Osteocyte (in vitro differentiated cells): ENCODE results near the gene DAPK2. TPM values are rescaled to one million over a fixed set of nuclear protein-coding genes. Genes with fewer than 3 reads are reported as not detected.

Experiments used
- DNase-seq: peaks from one replicate; pipeline ENCODE4 v3.0.0; 2021; ENCODE audit warnings: mixed read lengths; ENCODE audit not compliant: unreplicated experiment; ENCODE audit errors: extremely low spot score
- H3K27ac Mint-ChIP-seq: one replicate; pipeline ENCODE4 v1.8.0; 2021; ENCODE audit warnings: mild to moderate bottlenecking, mixed read lengths; ENCODE audit not compliant: unreplicated experiment
- H3K27me3 Mint-ChIP-seq: one replicate; pipeline ENCODE4 v1.8.0; 2021; ENCODE audit warnings: mixed read lengths; ENCODE audit not compliant: unreplicated experiment
- H3K36me3 Mint-ChIP-seq: one replicate; pipeline ENCODE4 v1.8.0; 2021; ENCODE audit warnings: mixed read lengths; ENCODE audit not compliant: unreplicated experiment
- H3K4me1 Mint-ChIP-seq: one replicate; pipeline ENCODE4 v1.8.0; 2021; ENCODE audit warnings: mixed read lengths; ENCODE audit not compliant: unreplicated experiment
- H3K4me3 Mint-ChIP-seq: one replicate; pipeline ENCODE4 v1.8.0; 2021; ENCODE audit warnings: mild to moderate bottlenecking, moderate library complexity, mixed read lengths; ENCODE audit not compliant: unreplicated experiment
- H3K9me3 Mint-ChIP-seq: one replicate; pipeline ENCODE4 v1.8.0; 2021; ENCODE audit warnings: mixed read lengths; ENCODE audit not compliant: unreplicated experiment
- total RNA-seq: library from RNA; stranded (reverse); gene quantifications from 2 replicates; pipeline ENCODE4 v1.2.1, GENCODE V29; 2021
- TF ChIP-seq, protein P1 (sequence below): fragments of 200-600 bp; sonication (generic); IDR thresholded peaks from 2 replicates; pipeline ENCODE4 v1.5.0; 2021; ENCODE audit warnings: antibody characterized with exemption, mild to moderate bottlenecking, moderate library complexity

DAPK2 gene
- total RNA-seq, 1 donor from 2014 or later: 17.6 TPM

DNA sequence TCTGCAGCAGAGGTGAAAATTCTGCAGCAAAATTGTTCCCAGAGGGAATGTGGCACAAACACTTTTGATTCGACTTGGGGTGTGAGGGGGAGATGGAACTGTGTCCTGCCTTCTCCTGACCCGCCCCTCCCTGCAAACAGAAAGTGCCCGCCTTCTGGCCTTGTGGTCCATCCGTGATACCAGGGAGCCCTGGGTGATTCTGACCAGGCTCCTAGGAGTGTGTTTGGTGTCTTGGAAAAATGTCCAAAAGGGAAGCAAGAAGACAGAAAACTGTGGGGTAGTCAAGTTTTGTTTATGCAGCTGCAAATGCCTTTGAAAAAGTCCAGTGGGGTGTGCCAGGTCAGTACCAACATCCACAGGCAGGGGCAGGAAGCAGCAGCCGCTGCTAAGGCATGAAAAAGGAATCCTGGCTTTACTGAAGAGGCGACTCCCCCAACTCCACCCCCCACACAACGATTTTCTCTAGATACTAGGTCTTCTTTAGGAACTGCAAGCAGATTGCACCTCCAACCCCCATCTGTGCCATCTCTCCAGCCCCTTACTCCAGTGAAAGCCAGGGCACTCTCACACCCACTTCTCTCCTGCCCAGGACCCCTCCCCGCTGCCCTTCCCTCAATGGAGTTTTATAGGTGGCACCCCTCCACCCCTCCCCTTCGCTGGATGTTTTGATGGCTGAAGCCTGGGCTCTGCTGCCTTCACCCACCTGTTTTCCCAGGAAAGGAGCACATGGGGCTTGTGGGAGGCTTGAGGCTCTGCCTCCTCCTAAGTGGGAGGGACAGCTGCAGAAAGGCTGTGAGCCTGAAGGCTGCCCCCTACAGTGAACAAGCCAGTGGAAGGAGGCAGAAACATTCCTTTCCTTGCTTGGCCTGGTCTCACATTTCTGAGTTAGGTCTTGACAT lies 130.2 kb downstream of the DAPK2 start:
- peaks cover 3% of the 10 kb centered on the region for H3K9me3 Mint-ChIP-seq
- peaks cover 82% of the 10 kb centered on the region for H3K4me1 Mint-ChIP-seq
- H3K27ac Mint-ChIP-seq: peak overlapping the region; percentile 89
- peak; percentile 90 for DNase-seq
- H3K4me3 Mint-ChIP-seq: peak overlapping the region; percentile 53
- no peaks in the 10 kb centered on the region for H3K27me3 Mint-ChIP-seq
- TF ChIP-seq, protein P1, sequence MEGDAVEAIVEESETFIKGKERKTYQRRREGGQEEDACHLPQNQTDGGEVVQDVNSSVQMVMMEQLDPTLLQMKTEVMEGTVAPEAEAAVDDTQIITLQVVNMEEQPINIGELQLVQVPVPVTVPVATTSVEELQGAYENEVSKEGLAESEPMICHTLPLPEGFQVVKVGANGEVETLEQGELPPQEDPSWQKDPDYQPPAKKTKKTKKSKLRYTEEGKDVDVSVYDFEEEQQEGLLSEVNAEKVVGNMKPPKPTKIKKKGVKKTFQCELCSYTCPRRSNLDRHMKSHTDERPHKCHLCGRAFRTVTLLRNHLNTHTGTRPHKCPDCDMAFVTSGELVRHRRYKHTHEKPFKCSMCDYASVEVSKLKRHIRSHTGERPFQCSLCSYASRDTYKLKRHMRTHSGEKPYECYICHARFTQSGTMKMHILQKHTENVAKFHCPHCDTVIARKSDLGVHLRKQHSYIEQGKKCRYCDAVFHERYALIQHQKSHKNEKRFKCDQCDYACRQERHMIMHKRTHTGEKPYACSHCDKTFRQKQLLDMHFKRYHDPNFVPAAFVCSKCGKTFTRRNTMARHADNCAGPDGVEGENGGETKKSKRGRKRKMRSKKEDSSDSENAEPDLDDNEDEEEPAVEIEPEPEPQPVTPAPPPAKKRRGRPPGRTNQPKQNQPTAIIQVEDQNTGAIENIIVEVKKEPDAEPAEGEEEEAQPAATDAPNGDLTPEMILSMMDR: peak; percentile 63
- peaks cover 3% of the 10 kb centered on the region for H3K36me3 Mint-ChIP-seq

DNA sequence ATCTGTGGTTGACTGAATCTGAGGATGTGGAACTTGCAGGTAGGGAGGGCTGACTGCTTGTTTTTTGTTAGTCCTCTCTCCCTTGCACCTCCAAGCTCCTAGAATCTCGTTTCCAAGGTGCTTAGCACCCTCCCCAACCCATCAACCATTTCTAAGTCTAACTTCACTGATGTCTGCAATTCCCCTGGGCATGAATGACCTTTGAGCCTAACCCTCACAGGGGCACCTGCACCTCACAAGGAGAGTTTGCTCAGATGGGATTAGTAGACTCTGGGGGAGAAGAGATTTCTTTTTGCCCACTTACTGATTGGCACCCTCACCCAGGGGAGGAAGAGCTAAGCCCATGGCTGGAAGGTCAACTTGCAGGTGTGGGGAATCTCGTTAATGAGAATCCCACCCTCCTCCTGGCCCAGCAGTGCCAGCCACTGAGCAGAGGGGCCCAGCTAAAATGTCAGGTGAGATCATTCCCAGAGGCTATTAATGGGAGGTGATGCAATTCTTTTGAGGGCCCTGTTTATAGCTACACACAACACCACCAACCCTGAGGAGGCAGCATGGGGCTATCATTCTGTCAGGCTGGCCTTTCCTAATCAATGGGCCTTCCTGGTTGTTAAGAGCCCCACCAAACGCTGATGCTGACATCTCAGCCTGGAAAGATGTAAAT lies 130.9 kb downstream of the DAPK2 start:
- TF ChIP-seq, protein P1: no peak
- H3K27me3 Mint-ChIP-seq: no peaks in the 10 kb centered on the region
- peak overlapping the region; percentile 89 for H3K27ac Mint-ChIP-seq

DNA sequence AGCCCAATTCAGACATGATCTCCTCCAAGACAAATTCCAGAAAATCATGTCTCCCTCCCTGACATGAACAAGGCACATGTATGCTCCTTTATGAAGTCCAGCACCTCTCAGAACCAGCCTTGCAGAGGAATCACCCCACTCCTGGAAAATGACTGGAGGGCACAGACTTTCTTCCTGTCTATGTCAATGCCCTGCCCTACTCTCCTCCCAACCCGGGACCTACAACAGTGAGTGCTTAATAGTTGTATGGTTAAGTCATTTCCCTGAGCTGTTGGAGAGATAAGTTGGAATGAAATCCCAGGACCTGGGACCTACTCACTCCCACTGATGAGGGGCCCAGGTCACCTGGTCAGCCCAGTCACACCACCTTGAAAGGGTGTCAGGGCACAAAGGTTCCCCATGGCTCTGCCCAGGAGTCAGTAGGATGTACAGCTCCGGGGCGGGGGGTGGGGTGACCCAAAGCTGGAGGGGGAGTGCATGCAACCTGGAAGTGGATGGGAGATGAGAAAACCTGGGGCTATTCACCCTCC lies 132.4 kb downstream of the DAPK2 start:
- TF ChIP-seq, protein P1: no peak
- H3K9me3 Mint-ChIP-seq: peaks cover 3% of the 10 kb centered on the region
- peak overlapping the region; percentile 34 for H3K27ac Mint-ChIP-seq
- H3K4me1 Mint-ChIP-seq: peaks cover 88% of the 10 kb centered on the region
- no peaks in the 10 kb centered on the region for H3K36me3 Mint-ChIP-seq
- H3K27me3 Mint-ChIP-seq: no peaks in the 10 kb centered on the region
- H3K4me3 Mint-ChIP-seq: no peak overlapping the region
- DNase-seq: no peak

More for the DNA sequence above, 130.9 kb downstream of the DAPK2 start:
- no peak overlapping the region for H3K4me3 Mint-ChIP-seq
- peaks cover 81% of the 10 kb centered on the region for H3K4me1 Mint-ChIP-seq
- peaks cover 3% of the 10 kb centered on the region for H3K9me3 Mint-ChIP-seq
- H3K36me3 Mint-ChIP-seq: no peaks in the 10 kb centered on the region
- DNase-seq: no peak

DNA sequence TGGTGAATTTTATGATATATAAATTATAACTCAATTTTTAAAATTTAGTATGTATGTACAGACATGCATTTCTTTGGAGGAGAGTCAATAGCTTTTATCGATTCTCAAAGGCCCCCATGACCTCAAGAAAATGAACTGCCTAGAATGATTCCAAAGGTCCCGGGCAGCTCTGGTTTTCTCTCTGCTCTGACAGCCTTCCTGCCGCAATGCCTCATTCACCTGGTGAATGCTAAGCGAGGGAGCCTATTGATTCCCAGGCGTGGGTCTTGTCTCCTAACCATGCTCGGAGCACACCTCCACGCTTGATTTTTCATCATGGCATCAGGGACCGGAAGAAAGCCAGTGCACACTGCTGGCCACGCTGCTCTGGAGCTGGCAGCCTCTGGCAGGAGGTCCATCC lies 132.9 kb downstream of the DAPK2 start:
- no peak overlapping the region for H3K4me3 Mint-ChIP-seq
- H3K4me1 Mint-ChIP-seq: peaks cover 93% of the 10 kb centered on the region
- DNase-seq: no peak
- peaks cover 3% of the 10 kb centered on the region for H3K9me3 Mint-ChIP-seq
- H3K27ac Mint-ChIP-seq: no peak overlapping the region
- TF ChIP-seq, protein P1: no peak
- H3K36me3 Mint-ChIP-seq: no peaks in the 10 kb centered on the region
- H3K27me3 Mint-ChIP-seq: no peaks in the 10 kb centered on the region
